ENCODE results near the gene LHX8. TPM values are rescaled to one million over a fixed set of nuclear protein-coding genes. Genes with fewer than 3 reads are reported as not detected.
"Not testable (repeated sequence)": the region's sequence is repeated elsewhere in the genome, so short reads cannot be mapped to it uniquely, and the experiment has no call there.

Gene LHX8
- total and polyA plus RNA-seq, 2 of the 13 experiments (the other 11 are each of a cell fraction or from before 2014, with no cell fraction given) = not detected

DNA sequence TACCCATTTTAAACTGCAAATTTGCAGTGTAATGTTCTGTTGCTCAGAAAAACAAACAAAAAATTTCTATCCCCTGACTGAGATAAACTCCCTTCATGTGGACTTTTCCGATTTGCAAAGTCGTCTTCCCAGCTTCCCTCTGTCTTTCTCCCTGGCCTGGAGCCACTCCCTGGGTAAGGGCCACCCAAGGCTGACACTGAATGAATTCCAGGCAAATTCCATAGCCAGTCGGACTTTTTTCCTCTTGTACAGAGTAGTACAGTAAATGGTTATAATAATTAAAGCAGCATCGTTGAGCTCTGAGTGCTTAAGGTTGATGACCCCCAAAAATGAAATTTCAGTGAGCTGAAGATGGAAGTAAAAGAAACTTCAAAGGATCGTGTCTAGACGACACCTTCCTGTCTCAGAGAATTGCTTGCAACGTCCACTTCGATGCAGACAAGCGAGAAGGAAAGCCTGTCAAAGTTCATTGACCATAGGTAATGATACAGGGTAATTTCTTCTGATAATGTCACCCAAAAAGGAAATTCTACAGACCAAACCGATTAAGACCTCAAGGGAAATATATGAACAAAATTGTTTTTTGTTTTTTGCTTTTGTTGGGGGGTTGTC lies 33.6 kb upstream of the LHX8 start (continued):
- TF ChIP-seq, protein P1, sequence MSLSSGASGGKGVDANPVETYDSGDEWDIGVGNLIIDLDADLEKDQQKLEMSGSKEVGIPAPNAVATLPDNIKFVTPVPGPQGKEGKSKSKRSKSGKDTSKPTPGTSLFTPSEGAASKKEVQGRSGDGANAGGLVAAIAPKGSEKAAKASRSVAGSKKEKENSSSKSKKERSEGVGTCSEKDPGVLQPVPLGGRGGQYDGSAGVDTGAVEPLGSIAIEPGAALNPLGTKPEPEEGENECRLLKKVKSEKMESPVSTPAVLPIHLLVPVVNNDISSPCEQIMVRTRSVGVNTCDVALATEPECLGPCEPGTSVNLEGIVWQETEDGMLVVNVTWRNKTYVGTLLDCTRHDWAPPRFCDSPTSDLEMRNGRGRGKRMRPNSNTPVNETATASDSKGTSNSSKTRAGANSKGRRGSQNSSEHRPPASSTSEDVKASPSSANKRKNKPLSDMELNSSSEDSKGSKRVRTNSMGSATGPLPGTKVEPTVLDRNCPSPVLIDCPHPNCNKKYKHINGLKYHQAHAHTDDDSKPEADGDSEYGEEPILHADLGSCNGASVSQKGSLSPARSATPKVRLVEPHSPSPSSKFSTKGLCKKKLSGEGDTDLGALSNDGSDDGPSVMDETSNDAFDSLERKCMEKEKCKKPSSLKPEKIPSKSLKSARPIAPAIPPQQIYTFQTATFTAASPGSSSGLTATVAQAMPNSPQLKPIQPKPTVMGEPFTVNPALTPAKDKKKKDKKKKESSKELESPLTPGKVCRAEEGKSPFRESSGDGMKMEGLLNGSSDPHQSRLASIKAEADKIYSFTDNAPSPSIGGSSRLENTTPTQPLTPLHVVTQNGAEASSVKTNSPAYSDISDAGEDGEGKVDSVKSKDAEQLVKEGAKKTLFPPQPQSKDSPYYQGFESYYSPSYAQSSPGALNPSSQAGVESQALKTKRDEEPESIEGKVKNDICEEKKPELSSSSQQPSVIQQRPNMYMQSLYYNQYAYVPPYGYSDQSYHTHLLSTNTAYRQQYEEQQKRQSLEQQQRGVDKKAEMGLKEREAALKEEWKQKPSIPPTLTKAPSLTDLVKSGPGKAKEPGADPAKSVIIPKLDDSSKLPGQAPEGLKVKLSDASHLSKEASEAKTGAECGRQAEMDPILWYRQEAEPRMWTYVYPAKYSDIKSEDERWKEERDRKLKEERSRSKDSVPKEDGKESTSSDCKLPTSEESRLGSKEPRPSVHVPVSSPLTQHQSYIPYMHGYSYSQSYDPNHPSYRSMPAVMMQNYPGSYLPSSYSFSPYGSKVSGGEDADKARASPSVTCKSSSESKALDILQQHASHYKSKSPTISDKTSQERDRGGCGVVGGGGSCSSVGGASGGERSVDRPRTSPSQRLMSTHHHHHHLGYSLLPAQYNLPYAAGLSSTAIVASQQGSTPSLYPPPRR (CRISPR knock-in tag; IDR thresholded peaks at IDR 0.05; ENCODE audit: borderline replicate concordance) = no peak
- TF ChIP-seq, protein P2, sequence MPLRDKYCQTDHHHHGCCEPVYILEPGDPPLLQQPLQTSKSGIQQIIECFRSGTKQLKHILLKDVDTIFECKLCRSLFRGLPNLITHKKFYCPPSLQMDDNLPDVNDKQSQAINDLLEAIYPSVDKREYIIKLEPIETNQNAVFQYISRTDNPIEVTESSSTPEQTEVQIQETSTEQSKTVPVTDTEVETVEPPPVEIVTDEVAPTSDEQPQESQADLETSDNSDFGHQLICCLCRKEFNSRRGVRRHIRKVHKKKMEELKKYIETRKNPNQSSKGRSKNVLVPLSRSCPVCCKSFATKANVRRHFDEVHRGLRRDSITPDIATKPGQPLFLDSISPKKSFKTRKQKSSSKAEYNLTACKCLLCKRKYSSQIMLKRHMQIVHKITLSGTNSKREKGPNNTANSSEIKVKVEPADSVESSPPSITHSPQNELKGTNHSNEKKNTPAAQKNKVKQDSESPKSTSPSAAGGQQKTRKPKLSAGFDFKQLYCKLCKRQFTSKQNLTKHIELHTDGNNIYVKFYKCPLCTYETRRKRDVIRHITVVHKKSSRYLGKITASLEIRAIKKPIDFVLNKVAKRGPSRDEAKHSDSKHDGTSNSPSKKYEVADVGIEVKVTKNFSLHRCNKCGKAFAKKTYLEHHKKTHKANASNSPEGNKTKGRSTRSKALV (CRISPR knock-in tag; IDR thresholded peaks at IDR 0.05) = no peak
- no peak for TF ChIP-seq DNMT1 (CRISPR knock-in tag; IDR thresholded peaks at IDR 0.05)

DNA sequence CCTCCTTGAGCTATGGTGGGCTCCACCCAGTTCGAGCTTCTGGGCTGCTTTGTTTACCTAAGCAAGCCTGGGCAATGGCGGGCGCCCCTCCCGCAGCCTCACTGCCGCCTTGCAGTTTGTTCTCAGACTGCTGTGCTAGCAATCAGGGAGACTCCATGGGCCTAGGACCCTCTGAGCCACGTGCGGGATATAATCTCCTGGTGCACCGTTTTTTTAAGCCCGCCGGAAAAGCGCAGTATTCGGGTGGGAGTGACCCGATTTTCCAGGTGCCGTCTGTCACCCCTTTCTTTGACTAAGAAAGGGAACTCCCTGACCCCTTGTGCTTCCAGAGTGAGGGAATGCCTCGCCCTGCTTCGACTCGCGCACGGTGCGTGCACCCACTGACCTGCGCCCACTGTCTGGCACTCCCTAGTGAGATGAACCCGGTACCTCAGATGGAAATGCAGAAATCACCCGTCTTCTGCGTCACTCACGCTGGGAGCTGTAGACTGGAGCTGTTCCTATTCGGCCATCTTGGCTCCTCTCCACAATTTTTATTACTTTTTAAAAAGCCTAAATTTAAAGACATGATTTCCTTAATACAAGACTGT lies 21.7 kb upstream of the LHX8 start:
- BruUV-seq (replicated peaks); H3K36me3 ChIP-seq (replicated peaks in 1 of 2; ENCODE audit: control insufficient read depth in 1 of 2, insufficient read depth in 2 of 2, low read length in 2 of 2); H3K79me2 ChIP-seq (ENCODE audit: insufficient read depth, low read length); H3K9me3 ChIP-seq (ENCODE audit: low read length); H4K20me1 ChIP-seq (ENCODE audit: insufficient read depth, low read length); H3K4me1 ChIP-seq (ENCODE audit: insufficient read depth, low read length); H3K4me3 ChIP-seq (replicated peaks in 1 of 3; ENCODE audit: insufficient read depth in 1 of 3, low read depth in 2 of 3, low read length in 3 of 3); H3K4me2 ChIP-seq (ENCODE audit: low read depth, low read length); FAIRE-seq; H3K27me3 ChIP-seq (ENCODE audit: control insufficient read depth in 1 of 2, insufficient read depth in 2 of 2, low read length in 2 of 2); in situ Hi-C loops (cut with HindIII; ENCODE audit: extremely low pct_ligation_motif_present, low pct_unique_long_range_greater_than_20kb); ATAC-seq; CTCF ChIA-PET (ENCODE audit: low intra/inter-chr PET ratio, low total read pairs); H2AFZ ChIP-seq (ENCODE audit: low read length); intact Hi-C loops (cut with micrococcal nuclease; ENCODE audit: unreplicated experiment); H3K9ac ChIP-seq (ENCODE audit: insufficient read depth, low read depth, low read length); POLR2A ChIA-PET; H3K27ac ChIP-seq (ENCODE audit: extremely low read length, insufficient read depth, low read length); DNase-seq (ENCODE audit: low spot score): not testable (repeated sequence)
- 57% methylated on average over 26 of the region's 26 CpGs for WGBS (ENCODE audit: low lambda C conversion rate)

Data from HepG2 (cell line).